HEK293T (cell line): ENCODE results near the gene MS4A14.

ENCODE experiments used
- ARNT ChIP-seq: fragments of 450-650 bp; IDR thresholded peaks from 2 replicates; pipeline ENCODE4 v1.6.1; 2017; ENCODE audit warnings: mild to moderate bottlenecking
- NFRKB ChIP-seq: fragments of 450-650 bp; IDR thresholded peaks from 2 replicates; pipeline ENCODE4 v1.6.1; 2016; ENCODE audit warnings: mild to moderate bottlenecking, moderate library complexity
- SP1 ChIP-seq: fragments of 450-650 bp; IDR thresholded peaks from 2 replicates; pipeline ENCODE4 v1.6.1; 2017
- TARDBP ChIP-seq: fragments of 450-650 bp; IDR thresholded peaks from 2 replicates; pipeline ENCODE4 v1.6.1; 2016

DNA sequence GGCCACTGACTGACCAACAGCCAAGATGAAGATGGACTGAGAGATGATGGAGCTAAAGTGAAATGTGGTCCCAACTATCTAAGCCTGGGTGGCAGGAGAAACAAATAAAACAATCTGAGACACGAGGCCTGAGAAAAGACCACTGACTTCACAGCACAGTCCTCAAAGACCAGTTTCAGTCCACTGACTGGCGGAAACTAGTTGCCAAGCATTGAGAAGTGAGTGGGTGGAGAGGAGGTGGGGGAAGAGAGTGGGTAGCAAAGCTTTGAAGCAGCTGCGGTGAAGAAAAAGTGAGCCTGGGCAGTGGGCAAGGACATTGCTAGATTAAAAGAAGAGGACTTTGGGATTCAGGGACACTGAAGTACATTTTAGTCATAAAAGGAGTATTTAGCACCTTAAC, 61.3 kb downstream of the MS4A14 start:
- no peak for TF ChIP-seq SP1
- TF ChIP-seq ARNT = no peak
- no peak for TF ChIP-seq TARDBP
- no peak for TF ChIP-seq NFRKB
